ENCODE results near the gene RO60.

Gene RO60

DNA sequence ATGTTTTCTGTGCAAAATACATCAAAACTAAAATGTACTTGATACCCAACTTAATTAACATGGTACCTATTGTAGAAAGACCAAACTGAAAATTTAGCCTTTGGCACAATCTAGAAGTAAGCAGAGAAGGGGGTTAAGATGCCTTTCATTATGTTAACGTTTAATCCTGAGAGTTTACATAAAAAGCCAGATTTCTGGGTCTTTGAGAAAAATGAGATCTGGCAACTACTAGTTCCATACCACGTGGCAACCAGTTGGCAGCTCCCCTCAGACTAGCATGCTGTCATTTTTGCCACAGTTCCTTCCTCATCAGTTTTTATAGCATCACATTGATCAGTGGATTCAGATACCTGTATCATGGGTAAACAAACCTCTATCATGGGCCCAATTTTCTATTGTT, 1.5 kb downstream of the RO60 start:
- DNase-seq (ENCODE audit: low spot score): peak; percentile 40

DNA sequence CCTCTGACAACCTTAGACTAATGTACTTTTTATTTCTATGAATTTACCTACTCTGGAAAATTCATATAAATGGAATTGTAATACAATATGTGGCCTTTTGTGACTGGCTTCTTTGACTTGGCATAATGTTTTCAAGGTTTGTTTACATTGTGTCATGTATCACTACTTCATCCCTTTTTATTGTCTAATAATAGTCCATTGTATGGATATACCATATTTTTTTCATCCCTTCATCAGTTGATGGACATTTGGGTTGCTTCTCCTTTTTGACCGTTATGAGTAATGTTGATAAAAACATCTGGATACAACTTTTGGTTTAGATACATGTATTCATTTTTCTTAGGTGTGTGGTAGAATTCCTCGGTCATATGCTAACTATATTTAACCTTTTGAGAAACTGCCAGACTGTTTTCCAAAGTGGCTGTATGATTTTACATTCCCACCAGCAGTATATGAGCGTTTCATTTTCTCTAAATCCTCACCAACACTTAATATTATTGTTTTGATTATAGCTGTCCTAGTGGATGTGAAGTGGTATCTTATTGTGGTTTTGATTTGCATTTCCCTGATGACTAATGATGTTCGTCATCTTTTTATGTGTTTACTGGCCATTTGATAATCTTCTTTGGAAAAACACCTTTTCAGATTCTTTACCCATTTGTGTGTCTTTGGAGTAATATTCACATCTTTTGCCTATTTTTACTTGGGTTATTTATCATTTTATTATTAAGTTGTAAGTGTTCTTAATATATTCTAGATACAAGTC, 3.5 kb downstream of the RO60 start:
- DNase-seq (ENCODE audit: low spot score): no peak

DNA sequence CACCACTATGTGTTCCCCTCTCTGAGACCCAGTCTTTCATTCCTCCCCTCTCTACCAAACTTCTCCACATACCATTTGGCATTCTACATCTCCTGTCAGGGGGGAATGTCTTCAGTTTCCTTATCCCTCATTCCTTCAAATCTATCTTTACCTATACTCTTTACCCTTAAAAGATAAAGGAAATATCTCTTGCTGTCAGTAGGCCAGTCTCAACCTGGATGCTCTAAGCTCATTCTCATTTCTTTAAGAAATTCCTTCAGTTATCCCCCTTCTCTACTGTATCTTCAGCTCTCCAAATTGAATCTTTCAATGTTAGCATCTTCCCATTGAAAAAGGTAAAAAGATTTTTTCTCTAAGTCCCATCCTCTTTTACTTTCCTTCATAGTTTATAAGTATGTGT, 6.5 kb downstream of the RO60 start:
- DNase-seq (ENCODE audit: low spot score): no peak

DNA sequence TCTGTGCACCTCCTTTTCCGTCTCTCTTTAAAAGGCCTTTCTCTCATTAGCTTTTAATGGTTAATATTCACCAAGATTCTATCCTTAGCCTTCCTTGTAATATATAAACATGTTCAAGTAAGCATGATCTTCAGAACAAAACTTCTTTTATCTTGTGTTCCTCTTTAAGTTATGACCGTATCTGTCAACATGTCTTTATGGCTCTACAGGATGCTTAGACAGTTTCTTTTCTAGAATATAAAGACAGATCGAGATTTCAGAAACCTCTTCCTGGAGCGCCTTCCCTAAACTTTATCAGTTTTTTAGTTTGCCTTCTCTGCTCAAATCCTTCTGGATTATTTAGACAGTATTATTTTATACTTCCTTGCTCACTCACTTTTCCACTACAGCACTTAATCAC, 7.2 kb downstream of the RO60 start:
- no peak for DNase-seq (ENCODE audit: low spot score)

DNA sequence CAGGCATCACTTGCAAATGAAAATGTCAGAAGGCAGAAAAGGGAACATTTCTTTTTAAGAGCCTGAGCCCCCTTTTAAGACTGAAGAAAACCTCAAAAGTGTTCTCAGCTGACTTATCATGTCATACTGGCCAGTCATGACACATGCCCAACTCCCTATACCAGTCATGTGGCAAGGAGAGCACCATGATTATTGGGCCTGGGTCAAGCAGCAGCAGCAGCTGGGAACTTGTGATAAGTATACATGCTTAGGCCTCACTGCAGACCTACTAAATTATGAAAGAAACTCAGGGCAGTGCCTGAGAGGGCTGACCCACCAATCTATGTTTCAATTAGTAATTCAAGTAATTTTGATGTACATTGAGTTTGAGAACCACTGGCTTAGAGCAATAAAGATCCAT, 8.6 kb downstream of the RO60 start:
- DNase-seq (ENCODE audit: low spot score): no peak

DNA sequence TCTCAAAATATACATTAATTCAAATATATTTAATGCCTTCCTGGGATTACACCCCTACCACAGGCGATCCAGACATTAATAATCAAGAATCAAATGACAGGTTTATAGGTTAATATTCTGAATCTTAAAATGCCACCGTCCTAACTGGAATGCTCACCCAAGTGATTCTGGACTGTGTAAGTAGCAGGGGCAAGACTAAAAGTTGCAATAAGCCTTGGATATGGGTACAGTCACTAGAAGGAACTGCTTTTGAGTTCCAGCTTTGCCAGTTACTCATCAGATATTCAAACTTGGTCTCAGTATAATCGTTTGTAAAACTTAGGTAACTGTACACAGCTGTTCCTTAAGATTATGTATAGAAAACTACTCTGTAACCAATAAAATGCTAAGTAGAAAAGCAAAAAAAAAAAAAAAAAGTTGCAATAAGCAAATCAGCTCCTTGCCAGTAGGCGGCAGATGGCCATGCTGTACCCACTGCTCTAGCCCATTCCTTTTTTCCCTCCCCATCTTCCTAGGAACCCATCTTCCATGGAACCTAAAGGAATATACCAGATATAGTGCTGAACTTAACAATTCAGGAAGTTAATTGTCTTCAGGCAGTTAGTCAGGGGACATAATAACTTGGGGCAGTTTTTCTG, 10.5 kb downstream of the RO60 start:
- DNase-seq (ENCODE audit: low spot score): no peak

DNA sequence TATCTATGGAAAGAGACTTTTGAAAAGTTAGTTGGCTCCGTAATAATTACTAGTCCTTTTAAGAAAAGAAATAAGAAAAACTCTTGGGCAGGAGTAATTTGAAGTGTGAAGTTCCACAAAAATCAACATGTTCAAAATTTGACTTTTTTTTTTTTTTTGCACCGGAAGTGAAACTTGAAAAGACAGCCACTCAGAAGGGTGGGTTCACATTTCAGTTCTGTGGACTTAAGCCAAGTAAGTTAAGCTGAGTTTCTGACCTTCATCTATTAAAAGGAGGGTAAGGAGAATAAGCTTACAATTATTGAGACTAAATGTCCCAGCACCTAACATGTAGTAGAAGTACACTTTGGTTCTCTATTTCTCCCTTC, 11.0 kb downstream of the RO60 start:
- DNase-seq (ENCODE audit: low spot score): no peak

DNA sequence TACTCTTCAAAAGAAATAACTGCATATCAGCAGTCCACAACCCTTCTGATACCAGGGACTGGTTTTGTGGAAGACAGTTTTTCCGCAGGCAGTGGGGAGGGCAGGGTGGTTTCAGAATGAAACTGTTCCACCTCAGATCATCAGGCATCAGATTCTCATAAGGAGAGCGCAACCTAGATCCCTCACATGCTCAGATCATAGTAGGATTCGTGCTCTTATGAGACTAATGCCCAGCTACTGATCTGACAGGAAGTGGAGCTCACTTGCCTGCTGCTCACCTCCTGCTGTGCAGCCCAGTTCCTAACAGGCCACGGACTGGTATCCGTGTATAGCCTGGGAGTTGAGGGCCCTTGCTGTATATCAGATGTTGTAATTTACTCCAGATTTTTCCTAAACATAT, 11.5 kb downstream of the RO60 start:
- no peak for DNase-seq (ENCODE audit: low spot score)

DNA sequence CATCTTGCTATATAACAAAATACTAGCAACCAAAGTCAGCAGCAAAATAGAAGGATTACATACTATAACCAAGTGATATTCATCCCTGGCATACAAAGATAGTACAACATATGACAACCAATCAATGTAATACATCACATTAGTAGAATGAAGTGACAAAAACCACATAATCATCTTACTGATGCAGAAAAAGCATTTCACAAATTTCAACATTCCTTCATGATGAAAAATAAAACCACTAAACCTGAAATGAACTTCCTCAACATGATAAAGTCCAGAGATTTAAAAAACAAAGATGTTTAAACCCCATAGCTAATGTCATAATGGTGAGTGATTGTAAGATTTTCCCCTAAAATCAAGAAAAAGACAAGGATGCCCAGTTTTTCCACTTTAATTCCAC, 18.6 kb downstream of the RO60 start:
- DNase-seq (ENCODE audit: low spot score): no peak

DNA sequence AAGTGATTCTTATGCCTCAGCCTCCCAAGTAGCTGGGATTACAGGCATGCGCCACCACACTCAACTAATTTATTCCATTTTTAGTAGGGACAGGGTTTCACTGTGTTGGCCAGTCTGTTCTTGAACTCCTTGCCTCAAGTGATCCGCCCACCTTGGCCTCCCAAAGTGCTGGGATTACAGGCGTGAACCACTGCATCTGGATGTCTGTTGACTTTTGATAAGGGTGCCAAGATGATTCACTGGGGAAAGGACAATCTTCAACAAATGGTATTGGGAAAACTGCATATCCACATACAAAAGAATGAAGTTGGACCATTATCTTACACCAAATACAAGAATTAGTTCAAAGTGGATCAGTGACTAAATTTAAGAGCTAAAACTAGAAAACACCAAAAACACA, 19.8 kb downstream of the RO60 start:
- no peak for DNase-seq (ENCODE audit: low spot score)

DNA sequence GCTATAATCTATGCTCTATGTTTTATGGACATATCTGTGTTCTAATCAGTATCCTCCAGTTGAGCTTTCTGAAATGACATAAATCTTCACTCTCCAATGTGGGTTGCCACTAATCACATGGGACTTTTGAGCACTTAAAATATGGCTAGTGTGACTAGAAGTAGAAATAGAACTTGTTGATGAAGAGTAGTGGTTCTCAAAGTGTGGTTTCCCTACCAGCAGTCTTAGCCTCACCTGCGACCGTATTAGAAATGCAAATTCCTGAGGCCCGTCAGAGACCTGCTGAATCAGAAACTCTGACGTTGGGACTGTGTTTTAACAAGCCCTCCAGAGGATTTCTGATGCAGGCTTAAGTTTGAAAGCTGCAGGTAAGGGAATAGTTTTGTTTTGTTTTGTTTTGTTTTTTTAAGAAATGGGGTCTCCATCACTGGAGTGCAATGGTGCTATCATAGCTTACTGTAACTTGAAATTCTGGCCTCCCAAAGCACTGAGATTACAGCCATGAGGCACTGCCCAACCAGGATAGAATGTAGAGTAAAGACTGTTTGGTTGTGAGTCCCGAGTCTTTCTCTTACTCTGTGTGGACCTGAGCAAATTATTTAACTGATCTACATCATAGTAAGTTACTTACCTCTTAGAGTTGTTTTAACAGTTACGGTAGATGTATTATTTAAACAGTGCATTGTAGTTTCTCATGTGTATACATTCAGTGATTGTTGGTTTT, 24.1 kb downstream of the RO60 start:
- no peak for DNase-seq (ENCODE audit: low spot score)

DNA sequence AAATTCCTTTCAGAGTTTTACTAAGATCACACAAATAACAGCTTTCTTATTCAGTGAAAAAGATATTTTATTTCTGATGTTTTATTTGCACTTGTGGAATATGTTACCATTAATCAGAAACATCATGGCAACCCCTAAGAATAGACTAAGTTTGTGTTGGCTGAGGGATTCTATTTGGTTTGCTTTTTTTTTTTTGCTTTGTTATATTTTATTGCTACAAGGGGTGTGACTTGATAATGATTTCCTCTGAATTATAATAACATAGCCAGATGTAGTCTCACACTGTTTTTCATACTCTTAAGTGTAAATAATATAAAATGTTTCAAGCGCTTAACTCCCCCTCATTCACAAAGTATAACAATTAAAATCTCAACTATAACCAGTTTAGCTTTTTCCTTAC, 25.9 kb downstream of the RO60 start:
- DNase-seq (ENCODE audit: low spot score): no peak

DNA sequence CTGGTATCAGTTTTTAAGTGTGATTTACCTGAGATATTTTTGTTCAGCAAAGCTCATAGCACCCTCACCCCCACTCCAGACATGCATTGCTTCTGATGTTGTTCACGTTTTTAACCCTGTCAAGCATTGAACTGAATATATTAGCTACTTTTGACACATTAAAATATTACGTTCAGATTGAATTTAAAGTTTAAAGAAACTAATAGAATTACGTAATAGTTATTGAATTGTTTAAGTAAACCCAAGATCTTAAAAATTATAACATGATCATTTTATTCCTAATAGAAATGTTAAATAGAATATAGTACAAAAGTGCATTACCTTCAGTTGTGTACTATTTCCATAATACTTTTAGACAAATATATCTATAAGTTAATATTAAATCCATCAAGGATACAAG, 26.9 kb downstream of the RO60 start:
- DNase-seq (ENCODE audit: low spot score): no peak

DNA sequence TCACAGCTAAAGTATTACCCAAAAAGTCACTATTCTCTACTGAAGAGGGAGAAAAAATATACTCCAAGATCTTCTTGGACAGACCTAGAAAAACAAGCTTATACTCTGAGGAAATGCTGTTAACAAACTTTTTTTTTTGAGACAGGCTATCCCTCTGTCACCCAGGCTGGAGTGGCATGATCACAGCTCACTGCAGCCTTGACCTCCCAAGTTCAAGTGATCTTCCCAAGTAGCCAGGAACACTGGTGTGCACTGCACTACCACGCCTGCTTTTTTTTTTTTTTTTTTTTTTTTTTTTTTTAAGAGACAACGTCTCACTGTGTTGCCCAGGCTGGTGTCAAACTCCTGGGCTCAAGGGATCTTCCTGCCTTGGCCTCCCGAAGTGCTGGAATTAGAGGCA, 28.5 kb downstream of the RO60 start:
- no peak for DNase-seq (ENCODE audit: low spot score)

DNA sequence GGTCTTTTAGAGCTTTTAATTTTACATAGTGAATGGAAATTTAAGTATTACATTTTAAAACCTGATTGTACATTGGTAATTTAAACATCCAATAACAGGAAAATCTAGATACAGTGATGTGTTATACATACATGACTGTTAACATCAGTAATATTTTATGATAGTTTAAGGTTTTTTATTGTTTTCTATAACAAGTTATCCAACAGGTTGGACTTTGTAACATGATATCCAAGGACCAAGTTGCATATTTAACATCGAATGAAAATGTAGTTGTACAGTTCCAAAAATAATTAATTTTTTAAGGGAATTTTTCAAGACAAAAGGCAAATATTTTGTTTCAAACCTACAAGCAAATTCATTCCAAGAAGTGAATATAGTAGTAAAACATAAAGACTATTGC, 31.5 kb downstream of the RO60 start:
- no peak for DNase-seq (ENCODE audit: low spot score)

DNA sequence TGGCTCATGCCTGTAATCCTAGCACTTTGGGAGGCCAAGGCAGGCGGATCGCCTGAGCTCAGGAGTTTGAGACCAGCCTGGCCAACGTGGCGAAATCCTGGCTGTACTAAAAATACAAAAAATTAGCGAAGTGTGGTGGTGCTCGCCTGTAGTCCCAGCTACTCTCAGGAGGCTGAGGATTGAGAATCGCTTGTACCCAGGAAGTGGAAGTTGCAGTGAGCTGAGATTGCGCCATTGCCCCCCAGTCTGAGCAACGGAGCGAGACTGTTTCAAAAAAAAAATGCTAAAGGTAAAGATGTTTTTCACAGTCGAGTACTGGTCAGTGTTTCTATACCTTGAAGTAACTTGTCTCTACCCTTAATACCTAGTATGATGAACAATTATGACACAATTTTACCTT, 34.7 kb downstream of the RO60 start:
- DNase-seq (ENCODE audit: low spot score): no peak

DNA sequence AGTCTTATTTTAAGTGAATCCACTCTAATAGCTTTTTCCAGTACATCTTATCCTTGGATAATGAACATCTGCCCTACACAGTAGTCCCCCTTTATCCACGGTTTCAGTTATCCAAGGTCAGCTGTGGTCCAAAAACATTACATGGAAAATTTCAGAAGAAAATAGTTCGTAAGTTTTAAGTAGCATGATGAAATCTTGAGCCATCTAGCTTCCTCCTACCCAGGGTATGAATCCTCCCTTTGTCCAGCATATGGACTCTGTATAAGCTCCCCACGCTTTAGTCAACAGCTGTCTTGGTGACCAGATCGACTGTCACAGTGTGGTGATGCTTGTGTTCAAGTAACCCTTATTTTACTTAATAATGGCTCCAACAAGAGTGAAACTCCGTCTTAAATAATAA, 43.2 kb downstream of the RO60 start:
- no peak for DNase-seq (ENCODE audit: low spot score)

DNA sequence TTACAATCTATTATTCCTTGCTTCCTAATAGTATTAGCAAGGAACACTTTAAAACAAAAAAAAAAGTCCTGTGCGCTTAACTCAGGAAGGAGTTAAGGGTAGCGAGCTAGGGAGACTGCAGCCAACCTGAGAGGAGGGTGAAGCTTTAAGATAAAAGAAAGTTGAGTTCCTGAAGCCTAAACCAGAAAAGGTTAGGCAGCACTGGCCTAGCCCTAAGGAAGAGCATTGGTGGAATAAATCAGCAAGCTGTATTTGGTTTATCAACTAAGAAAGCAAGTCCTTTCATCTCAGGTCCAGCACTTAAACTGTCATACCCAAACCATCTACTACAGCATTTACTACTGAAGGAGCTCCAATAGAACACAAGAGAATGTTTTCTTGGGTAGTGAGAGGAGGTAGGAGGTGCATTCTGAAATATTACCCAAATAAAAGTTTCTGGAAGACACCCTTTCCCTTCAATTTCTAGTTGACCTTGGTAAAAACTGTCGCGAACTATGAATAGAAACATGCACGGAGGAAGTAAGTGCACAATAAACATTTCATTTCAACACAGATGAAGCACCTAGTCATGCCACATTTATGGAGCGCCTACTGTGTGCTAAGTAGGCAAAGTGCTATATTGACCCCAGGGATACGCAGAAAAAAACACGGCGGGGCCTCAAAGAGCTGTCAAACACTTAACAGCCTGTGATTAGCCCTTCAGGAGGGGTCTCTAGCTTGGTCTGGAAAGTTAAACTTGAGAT, 44.5 kb downstream of the RO60 start:
- no peak for DNase-seq (ENCODE audit: low spot score)

DNA sequence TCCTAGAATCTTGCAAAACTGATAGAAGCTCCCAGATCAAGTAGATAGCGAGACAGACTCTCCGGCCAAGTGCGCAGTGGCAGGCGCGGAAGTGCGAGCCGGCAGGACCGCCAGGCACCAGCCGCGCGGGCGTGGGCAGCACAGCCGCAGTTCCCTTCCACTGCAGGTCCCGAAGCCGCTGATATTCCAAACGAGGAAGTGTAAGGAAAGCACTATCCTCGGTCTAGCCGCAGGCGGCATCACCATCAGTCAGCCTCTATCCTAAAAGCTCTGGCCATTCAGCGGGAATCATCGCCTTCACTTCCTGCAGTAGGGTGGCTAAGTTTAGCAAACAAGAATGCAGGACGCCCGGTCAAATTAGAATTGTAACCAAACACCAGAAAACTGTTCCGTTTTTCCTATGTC, 45.1 kb downstream of the RO60 start:
- DNase-seq (ENCODE audit: low spot score): peak; percentile 65

DNA sequence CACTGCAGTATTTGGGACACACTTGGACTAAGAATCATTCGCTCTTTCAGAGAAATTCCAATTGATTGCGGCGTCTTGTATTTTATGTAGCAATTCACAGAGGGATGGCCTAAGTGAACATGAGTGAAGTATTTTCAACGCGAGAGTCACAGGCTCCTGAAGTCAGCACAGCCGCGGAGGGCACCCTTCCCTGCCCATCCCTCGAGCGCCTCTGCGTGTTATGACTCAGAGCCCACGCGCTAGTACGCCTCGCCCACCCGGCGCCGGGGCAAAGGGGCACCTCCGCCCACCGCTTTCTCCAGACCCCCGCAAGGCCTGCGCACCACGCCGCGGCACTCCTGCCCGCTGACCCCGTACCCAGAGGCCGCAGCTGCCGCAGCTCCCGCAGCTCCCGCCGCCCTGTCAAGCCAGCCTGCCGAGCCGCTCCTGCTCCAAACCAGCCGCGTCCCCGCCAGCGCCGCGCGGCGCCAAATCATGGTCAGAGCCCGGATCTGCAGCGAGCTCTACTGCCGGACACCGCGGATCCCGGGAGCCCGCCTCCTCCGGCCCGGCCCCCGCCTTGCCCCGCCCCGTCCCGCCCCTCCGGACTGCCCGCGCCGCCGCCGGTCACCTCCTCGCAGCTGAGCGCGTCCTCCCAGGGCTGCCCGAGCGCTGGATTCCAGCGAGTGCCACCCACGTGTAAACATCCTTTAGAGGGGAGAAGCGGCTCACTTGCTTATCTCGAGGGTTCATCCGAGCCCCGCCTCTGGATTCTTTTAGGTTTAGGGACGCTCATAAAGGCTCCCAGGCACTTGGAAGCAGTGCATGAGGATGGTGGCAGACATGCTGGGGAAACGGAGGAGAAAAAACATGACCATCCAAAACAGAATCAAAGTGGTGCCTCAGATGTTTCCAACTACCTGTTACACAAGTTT, 45.8 kb downstream of the RO60 start, which contains the start of gene GLRX2:
TSS of gene GLRX2 (minus strand) at position 508 of the 914 bp plus-strand sequence. CDS start at position 476, 32 bp downstream.
- DNase-seq (ENCODE audit: low spot score): peak; percentile 89

DNA sequence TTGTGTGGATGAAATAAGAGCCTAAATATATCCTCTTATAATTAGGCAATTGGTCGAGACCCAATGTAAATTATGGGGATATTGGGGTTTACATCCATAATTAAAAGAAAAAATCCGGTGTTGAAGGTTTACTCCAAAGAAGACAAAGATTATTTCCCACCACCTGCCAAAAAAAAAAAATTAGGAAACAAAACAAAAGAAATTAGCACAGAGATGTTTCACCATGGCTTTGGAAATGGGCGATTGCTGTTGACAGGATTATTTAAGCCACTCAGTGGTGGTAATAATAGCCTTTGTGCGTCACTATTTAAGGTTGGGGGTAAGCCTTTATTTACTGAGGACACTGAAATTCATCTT, 46.4 kb downstream of the RO60 start:
- DNase-seq (ENCODE audit: low spot score): no peak

DNA sequence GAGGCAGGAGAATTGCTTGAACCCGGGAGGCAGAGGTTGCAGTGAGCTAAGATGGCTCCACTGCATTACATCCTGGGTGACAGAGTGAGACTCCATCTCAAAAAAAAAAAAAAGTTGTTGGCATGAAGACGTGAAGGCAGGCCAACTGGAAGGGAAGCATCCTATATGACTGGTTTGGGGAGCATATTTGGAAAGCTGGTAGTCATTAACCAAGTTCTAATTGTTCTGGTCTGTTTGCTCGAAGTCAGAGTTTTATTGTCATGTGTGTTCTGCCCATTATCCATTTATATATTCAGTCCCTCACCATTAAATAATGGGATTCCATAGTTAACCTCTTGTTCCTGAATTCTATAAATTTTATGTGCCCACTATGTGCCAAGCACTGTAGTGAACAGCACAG, 49.1 kb downstream of the RO60 start:
- DNase-seq (ENCODE audit: low spot score): no peak

Measured in Ammon's horn (tissue), 1 donor.